Measurements from ENCODE around the gene SPOP. TPM values are rescaled to one million over a fixed set of nuclear protein-coding genes. Genes with fewer than 3 reads are reported as not detected.

The SPOP gene
- total and polyA plus RNA-seq, 12 donors = 39.8 to 79.9 (median 65.8) TPM

DNA sequence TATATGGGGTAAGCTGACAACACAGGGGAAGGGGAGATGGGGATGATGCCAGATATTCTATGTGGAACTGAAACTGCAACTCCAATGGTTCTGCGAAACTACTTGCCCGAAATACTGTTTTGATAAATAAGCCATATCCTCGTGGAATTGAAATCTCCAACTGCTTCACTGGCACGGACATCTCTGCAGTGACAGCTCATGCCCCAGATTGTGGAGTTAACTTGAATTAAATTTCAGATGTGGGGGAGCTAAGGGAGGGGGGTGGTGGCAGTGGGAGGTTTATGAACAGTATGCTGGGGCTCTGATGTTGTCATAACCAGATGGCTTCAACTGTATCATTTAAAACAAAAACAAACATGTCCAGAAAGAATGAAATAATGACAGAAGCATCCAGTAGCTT, 80.5 kb downstream of the SPOP start:
- ATAC-seq = no peak
- H3K4me3 ChIP-seq = peak overlapping the region in 1 of 10 donors; percentile 17
- H3K9me3 ChIP-seq = no peaks in the 10 kb centered on the region
- no peak for DNase-seq
- H3K27ac ChIP-seq = peak overlapping the region in 6 of 10 donors; percentile 40 to 75 (median 56)
- H3K4me1 ChIP-seq = peaks cover 0 to 46% (median 15%) of the 10 kb centered on the region in 9 donors
- no peaks in the 10 kb centered on the region for H3K27me3 ChIP-seq
- peaks cover 0 to 100% (median 42%) of the 10 kb centered on the region in 9 donors for H3K36me3 ChIP-seq
- 78 to 83% methylated on average over 4 of the region's 4 CpGs for WGBS, 2 donors
- intact Hi-C loops (cut with DNase I) = no loop called here
- TF ChIP-seq CTCF (IDR thresholded peaks at IDR 0.05) = no peak

GRCh38 chr17:49596613-49597244, 81.2 kb downstream of the SPOP start:
- 91% methylated on average over 6 of the region's 6 CpGs for WGBS, 2 donors
- no peaks in the 10 kb centered on the region for H3K9me3 ChIP-seq
- H3K27me3 ChIP-seq = no peaks in the 10 kb centered on the region
- no peak for TF ChIP-seq CTCF (IDR thresholded peaks at IDR 0.05)
- intact Hi-C loops (cut with DNase I) = no loop called here
- no peak overlapping the region for H3K4me3 ChIP-seq
- DNase-seq = no peak
- peak overlapping the region in 2 of 10 donors; percentile 38 to 75 for H3K27ac ChIP-seq
- H3K4me1 ChIP-seq = peaks cover 0 to 38% (median 14%) of the 10 kb centered on the region in 9 donors
- peaks cover 0 to 97% (median 42%) of the 10 kb centered on the region in 9 donors for H3K36me3 ChIP-seq
- no peak for ATAC-seq

- peak in 2 of 8 donors; percentile 34 to 38 for ATAC-seq
- peaks cover 0 to 35% (median 14%) of the 10 kb centered on the region in 9 donors for H3K4me1 ChIP-seq
- no peak overlapping the region for H3K4me3 ChIP-seq
- intact Hi-C loops (cut with DNase I) = no loop called here
- no peak for DNase-seq
- H3K27me3 ChIP-seq = no peaks in the 10 kb centered on the region
- H3K36me3 ChIP-seq = peaks cover 0 to 92% (median 39%) of the 10 kb centered on the region in 9 donors
- 77 to 81% methylated on average over 4 of the region's 4 CpGs for WGBS, 2 donors
- no peak for TF ChIP-seq CTCF (IDR thresholded peaks at IDR 0.05)
- H3K27ac ChIP-seq = peak overlapping the region in 5 of 10 donors; percentile 1 to 75 (median 27)
- H3K9me3 ChIP-seq = no peaks in the 10 kb centered on the region
Measured at GRCh38 chr17:49595980-49596379, 81.9 kb downstream of the SPOP start.

- no peaks in the 10 kb centered on the region for H3K27me3 ChIP-seq
- peak overlapping the region in 2 of 10 donors; percentile 27 to 75 for H3K27ac ChIP-seq
- WGBS, 2 donors = 91 to 93% methylated on average over 4 of the region's 4 CpGs
- H3K36me3 ChIP-seq = peaks cover 0 to 92% (median 33%) of the 10 kb centered on the region in 9 donors
- no peak overlapping the region for H3K4me3 ChIP-seq
- H3K9me3 ChIP-seq = no peaks in the 10 kb centered on the region
- DNase-seq (no peak), ATAC-seq (no peak)
- H3K4me1 ChIP-seq = peaks cover 0 to 35% (median 14%) of the 10 kb centered on the region in 9 donors
- intact Hi-C loops (cut with DNase I) = no loop called here
- no peak for TF ChIP-seq CTCF (IDR thresholded peaks at IDR 0.05)
Measured at GRCh38 chr17:49595328-49595727, 82.6 kb downstream of the SPOP start.
